Fibroblast of lung (primary cell): ENCODE data around the gene TP63. TPM values are rescaled to one million over a fixed set of nuclear protein-coding genes. Genes with fewer than 3 reads are reported as not detected.

Experiments used
- DNase-seq, 2 donors: peaks; one replicate each; pipeline versions ENCODE4 v3.0.0 to v3.0.0-alpha.2; 2010; ENCODE audit warnings: low read depth in 2 of 2
- H2AFZ ChIP-seq: 2 replicates; pipeline ENCODE4 v1.5.1; 2012; ENCODE audit warnings: low read length, control low read depth, inconsistent platforms
- H3K27ac ChIP-seq: 2 replicates; pipeline ENCODE4 v1.5.1; 2011; ENCODE audit warnings: low read length, control low read depth; ENCODE audit not compliant: insufficient read depth
- H3K27me3 ChIP-seq: 2 replicates; pipeline ENCODE4 v1.5.1; 2011; ENCODE audit warnings: mild to moderate bottlenecking, low read length; ENCODE audit not compliant: control insufficient read depth, insufficient read depth
- H3K36me3 ChIP-seq: 2 replicates; pipeline ENCODE4 v1.5.1; 2011; ENCODE audit warnings: low read length; ENCODE audit not compliant: control insufficient read depth, insufficient read depth
- H3K4me1 ChIP-seq: 2 replicates; pipeline ENCODE4 v1.5.1; 2011; ENCODE audit warnings: low read length; ENCODE audit not compliant: control insufficient read depth, insufficient read depth; ENCODE audit errors: extremely low read depth
- H3K4me2 ChIP-seq: 2 replicates; pipeline ENCODE4 v1.5.1; 2011; ENCODE audit warnings: low read length, control low read depth; ENCODE audit not compliant: insufficient read depth; ENCODE audit errors: extremely low read depth
- H3K4me3 ChIP-seq, 4 experiments: fragments of 200-600 bp in 1 of 4; sonication (generic) in 1 of 4; replicated peaks in 1 of 4; 2 replicates each; pipeline ENCODE4 v1.5.1; 2011 to 2016; ENCODE audit warnings: low read length in 4 of 4, low read depth in 3 of 4, mild to moderate bottlenecking in 3 of 4, control low read depth in 2 of 4, inconsistent platforms in 1 of 4, mixed read lengths in 1 of 4; ENCODE audit not compliant: insufficient read depth in 1 of 4; ENCODE audit errors: control extremely low read depth in 1 of 4
- H3K79me2 ChIP-seq: 2 replicates; pipeline ENCODE4 v1.5.1; 2012; ENCODE audit warnings: mild to moderate bottlenecking, low read length, inconsistent platforms; ENCODE audit not compliant: control insufficient read depth, insufficient read depth
- H3K9ac ChIP-seq: 2 replicates; pipeline ENCODE4 v1.5.1; 2011; ENCODE audit warnings: mild to moderate bottlenecking, low read length, control low read depth; ENCODE audit not compliant: insufficient read depth
- H3K9me3 ChIP-seq: 2 replicates; pipeline ENCODE4 v1.5.1; 2012; ENCODE audit warnings: low read depth, low read length; ENCODE audit not compliant: control insufficient read depth, insufficient read depth
- H4K20me1 ChIP-seq: 2 replicates; pipeline ENCODE4 v1.5.1; 2011; ENCODE audit warnings: low read length; ENCODE audit not compliant: control insufficient read depth, insufficient read depth; ENCODE audit errors: extremely low read depth
- EZH2 ChIP-seq: IDR thresholded peaks from 2 replicates; pipeline ENCODE4 v1.5.1; 2012; ENCODE audit warnings: low read length, control low read depth, mild to moderate bottlenecking; ENCODE audit errors: missing control alignments
- polyA plus RNA-seq, 2 donors: library from polyadenylated mRNA; depleted of rRNA in 1 of 2; stranded (reverse) in 1 of 2; unstranded in 1 of 2; fragments of >200 nt; gene quantifications; 2 replicates each; pipeline ENCODE4 v1.2.1, GENCODE V29; 2011 to 2012; ENCODE audit warnings: missing spikeins in 1 of 2
- total RNA-seq: library from RNA; depleted of rRNA; stranded (reverse); fragments of >200 nt; gene quantifications from 2 replicates; pipeline ENCODE4 v1.2.1, GENCODE V29; 2014
- TF ChIP-seq, protein P1 (sequence below), 2 donors: IDR thresholded peaks in 1 of 2; conservative IDR thresholded peaks in 1 of 2; 1 replicate in 1 of 2; 2 replicates in 1 of 2; pipeline ENCODE4 v1.5.1; 2011 to 2012; ENCODE audit warnings: low read length in 2 of 2, control low read depth in 1 of 2, inconsistent platforms in 1 of 2, low read depth in 1 of 2, mild to moderate bottlenecking in 1 of 2

The TP63 gene
- total and polyA plus RNA-seq, 2 donors (not counting 1 experiment from before 2014, with no cell fraction given), result 0.06 TPM; not detected in 1

DNA sequence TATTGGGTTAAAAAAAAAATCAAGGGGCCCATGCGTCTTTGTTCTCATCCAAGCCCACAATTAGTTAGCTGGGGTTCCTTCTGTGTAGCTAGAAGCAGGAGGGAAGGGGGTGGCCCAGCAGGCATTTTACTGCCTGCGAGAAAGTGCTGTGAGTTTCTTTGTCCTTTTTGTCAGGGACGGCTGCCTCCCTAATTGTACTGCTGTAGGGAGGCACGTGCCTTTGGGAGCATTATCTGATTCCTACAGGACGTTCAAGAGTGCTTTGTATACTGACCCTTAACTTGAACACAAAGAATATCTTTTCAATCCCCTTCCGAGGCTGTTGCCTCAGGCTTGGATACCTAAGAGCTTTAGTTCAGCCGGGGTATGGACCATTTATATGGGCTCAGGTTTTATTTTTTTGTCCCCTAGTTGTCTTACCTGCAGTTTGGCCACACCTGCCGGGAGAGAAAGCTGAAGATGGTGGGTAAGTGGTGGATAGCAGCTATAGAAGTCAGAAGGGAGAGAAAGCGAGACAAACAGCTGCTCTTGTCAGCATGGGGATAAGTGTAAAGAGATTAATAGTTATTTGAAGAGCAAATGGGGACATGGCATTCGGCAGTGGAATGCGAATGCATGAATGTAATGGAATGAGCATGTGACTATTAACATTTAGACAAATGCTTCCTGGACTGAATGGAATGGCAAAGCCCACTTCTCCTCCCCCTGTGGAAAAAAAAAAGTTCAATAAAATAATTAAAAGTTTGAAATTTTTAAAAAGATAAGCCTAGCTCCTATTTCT is 175.2 kb downstream of the TP63 start:
- Histone ChIP-seq H3K27ac (no peak overlapping the region), H3K27me3 (no peaks in the 10 kb centered on the region), H2AFZ (no peak overlapping the region), H3K9ac (no peak overlapping the region), H3K4me3 (no peak overlapping the region), H3K4me1 (no peaks in the 10 kb centered on the region), H3K79me2 (no peaks in the 10 kb centered on the region), H3K36me3 (no peaks in the 10 kb centered on the region), H4K20me1 (no peaks in the 10 kb centered on the region), H3K4me2 (no peak overlapping the region), H3K9me3 (no peaks in the 10 kb centered on the region)
- peak in 1 of 2 donors; percentile 71 for DNase-seq
- TF ChIP-seq, protein P1, sequence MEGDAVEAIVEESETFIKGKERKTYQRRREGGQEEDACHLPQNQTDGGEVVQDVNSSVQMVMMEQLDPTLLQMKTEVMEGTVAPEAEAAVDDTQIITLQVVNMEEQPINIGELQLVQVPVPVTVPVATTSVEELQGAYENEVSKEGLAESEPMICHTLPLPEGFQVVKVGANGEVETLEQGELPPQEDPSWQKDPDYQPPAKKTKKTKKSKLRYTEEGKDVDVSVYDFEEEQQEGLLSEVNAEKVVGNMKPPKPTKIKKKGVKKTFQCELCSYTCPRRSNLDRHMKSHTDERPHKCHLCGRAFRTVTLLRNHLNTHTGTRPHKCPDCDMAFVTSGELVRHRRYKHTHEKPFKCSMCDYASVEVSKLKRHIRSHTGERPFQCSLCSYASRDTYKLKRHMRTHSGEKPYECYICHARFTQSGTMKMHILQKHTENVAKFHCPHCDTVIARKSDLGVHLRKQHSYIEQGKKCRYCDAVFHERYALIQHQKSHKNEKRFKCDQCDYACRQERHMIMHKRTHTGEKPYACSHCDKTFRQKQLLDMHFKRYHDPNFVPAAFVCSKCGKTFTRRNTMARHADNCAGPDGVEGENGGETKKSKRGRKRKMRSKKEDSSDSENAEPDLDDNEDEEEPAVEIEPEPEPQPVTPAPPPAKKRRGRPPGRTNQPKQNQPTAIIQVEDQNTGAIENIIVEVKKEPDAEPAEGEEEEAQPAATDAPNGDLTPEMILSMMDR (conservative IDR thresholded peaks at IDR 0.05 in 1 of 2, IDR thresholded peaks at IDR 0.05 in 1 of 2; ENCODE audit: low read depth in 1 of 2, low read length in 2 of 2), result no peak
- TF ChIP-seq EZH2, result no peak

DNA sequence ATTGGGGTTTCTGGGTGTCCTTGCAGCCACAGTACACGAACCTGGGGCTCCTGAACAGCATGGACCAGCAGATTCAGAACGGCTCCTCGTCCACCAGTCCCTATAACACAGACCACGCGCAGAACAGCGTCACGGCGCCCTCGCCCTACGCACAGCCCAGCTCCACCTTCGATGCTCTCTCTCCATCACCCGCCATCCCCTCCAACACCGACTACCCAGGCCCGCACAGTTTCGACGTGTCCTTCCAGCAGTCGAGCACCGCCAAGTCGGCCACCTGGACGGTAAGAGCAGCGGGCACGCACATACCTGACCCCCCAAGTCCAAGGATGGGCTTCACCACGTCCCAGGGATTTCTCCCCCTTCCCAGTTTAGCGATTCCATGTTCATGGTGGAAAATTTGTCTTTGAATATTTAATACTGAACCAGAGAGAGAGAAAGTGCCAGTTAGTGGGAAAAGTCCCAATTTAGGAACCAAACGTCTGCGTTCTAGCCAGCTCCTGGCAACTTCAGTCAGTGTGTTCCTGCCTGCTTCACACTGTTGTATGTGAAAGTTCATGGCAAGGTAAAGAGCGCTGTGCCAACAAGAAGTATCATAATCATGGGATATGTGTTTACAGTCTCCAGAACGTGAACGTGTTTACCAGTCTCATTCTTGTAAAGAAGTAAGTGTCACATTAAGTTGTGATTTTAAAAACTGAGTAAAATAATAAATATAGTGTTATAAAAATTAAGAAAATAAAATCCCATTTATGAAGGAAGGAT is 177.2 kb downstream of the TP63 start:
- H3K36me3 ChIP-seq, result no peaks in the 10 kb centered on the region
- no peaks in the 10 kb centered on the region for H4K20me1 ChIP-seq
- no peaks in the 10 kb centered on the region for H3K79me2 ChIP-seq
- no peak for DNase-seq
- no peaks in the 10 kb centered on the region for H3K27me3 ChIP-seq
- TF ChIP-seq EZH2, result no peak
- TF ChIP-seq, protein P1 (conservative IDR thresholded peaks at IDR 0.05 in 1 of 2, IDR thresholded peaks at IDR 0.05 in 1 of 2; ENCODE audit: low read depth in 1 of 2, low read length in 2 of 2), result no peak
- no peak overlapping the region for H2AFZ ChIP-seq
- H3K9me3 ChIP-seq, result no peaks in the 10 kb centered on the region
- no peak overlapping the region for H3K9ac ChIP-seq
- H3K4me3 ChIP-seq, result no peak overlapping the region
- H3K4me2 ChIP-seq, result no peak overlapping the region
- H3K27ac ChIP-seq, result no peak overlapping the region
- H3K4me1 ChIP-seq, result no peaks in the 10 kb centered on the region

DNA sequence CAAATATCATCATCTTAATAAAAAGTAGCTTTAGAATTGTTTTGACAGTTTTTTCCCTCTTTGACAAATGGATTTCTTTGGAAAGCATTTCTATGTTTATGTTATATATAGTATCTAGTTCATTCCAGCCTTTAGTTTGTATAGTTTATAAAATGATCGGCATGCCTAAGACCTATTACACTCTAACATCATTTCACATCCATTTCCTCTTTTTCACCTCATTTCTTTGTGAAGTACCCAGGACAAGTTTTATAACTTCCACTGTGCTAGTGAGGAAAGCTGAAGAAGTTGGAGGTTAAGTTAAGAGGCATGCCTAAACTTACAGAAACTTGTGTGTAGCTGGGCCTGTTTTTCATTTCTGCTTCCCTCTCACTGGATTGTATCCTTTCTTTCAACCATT is 178.4 kb downstream of the TP63 start:
- H3K79me2 ChIP-seq, result no peaks in the 10 kb centered on the region
- no peaks in the 10 kb centered on the region for H4K20me1 ChIP-seq
- H3K9ac ChIP-seq, result no peak overlapping the region
- no peaks in the 10 kb centered on the region for H3K36me3 ChIP-seq
- TF ChIP-seq, protein P1 (conservative IDR thresholded peaks at IDR 0.05 in 1 of 2, IDR thresholded peaks at IDR 0.05 in 1 of 2; ENCODE audit: low read depth in 1 of 2, low read length in 2 of 2), result no peak
- TF ChIP-seq EZH2, result no peak
- H3K4me3 ChIP-seq, result no peak overlapping the region
- no peaks in the 10 kb centered on the region for H3K4me1 ChIP-seq
- no peak overlapping the region for H2AFZ ChIP-seq
- H3K27me3 ChIP-seq, result no peaks in the 10 kb centered on the region
- no peaks in the 10 kb centered on the region for H3K9me3 ChIP-seq
- no peak overlapping the region for H3K27ac ChIP-seq
- peak in 1 of 2 donors; percentile 2 for DNase-seq
- H3K4me2 ChIP-seq, result no peak overlapping the region
